ENCODE measurements around the gene GTF2F1. TPM values are rescaled to one million over a fixed set of nuclear protein-coding genes. Genes with fewer than 3 reads are reported as not detected.

GTF2F1 gene, protein sequence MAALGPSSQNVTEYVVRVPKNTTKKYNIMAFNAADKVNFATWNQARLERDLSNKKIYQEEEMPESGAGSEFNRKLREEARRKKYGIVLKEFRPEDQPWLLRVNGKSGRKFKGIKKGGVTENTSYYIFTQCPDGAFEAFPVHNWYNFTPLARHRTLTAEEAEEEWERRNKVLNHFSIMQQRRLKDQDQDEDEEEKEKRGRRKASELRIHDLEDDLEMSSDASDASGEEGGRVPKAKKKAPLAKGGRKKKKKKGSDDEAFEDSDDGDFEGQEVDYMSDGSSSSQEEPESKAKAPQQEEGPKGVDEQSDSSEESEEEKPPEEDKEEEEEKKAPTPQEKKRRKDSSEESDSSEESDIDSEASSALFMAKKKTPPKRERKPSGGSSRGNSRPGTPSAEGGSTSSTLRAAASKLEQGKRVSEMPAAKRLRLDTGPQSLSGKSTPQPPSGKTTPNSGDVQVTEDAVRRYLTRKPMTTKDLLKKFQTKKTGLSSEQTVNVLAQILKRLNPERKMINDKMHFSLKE
- polyA plus RNA-seq = 99.4 TPM
- long read RNA-seq, donor 1, partial matches to known transcripts = 0 of 3 reads
- long read RNA-seq, donor 1, other reads (novel, unspliced or antisense) = 0 of 3 reads
- long read RNA-seq, donor 2, transcript GTF2F1-201 (13 exons, 2,731 nt) = major isoform, 12 of 19 reads
- long read RNA-seq, donor 2, partial matches to known transcripts = 6 of 19 reads
- long read RNA-seq, donor 2, other reads (novel, unspliced or antisense) = 0 of 19 reads
- long read RNA-seq, donor 3 = 0 reads
- long read RNA-seq, donor 4, partial matches to known transcripts = 0 of 1 reads
- long read RNA-seq, donor 4, other reads (novel, unspliced or antisense) = 0 of 1 reads
- long read RNA-seq, donor 5, partial matches to known transcripts = 0 of 3 reads
- long read RNA-seq, donor 5, other reads (novel, unspliced or antisense) = 0 of 3 reads
- long read RNA-seq, donor 6, partial matches to known transcripts = 33 of 35 reads
- long read RNA-seq, donor 6, other reads (novel, unspliced or antisense) = 0 of 35 reads
- long read RNA-seq, donor 7 = 0 reads
- long read RNA-seq, donor 8, transcript GTF2F1-201 (13 exons, 2,731 nt) = major isoform, 7 of 36 reads
- long read RNA-seq, donor 8, partial matches to known transcripts = 29 of 36 reads
- long read RNA-seq, donor 8, other reads (novel, unspliced or antisense) = 0 of 36 reads
- long read RNA-seq, donor 9, transcript GTF2F1-201 (13 exons, 2,731 nt) = major isoform, 6 of 20 reads
- long read RNA-seq, donor 9, partial matches to known transcripts = 14 of 20 reads
- long read RNA-seq, donor 9, other reads (novel, unspliced or antisense) = 0 of 20 reads
- long read RNA-seq, donor 10, transcript GTF2F1-201 (13 exons, 2,731 nt) = major isoform, 13 of 19 reads
- long read RNA-seq, donor 10, partial matches to known transcripts = 6 of 19 reads
- long read RNA-seq, donor 10, other reads (novel, unspliced or antisense) = 0 of 19 reads
- long read RNA-seq, donor 11, transcript GTF2F1-201 (13 exons, 2,731 nt) = major isoform, 7 of 12 reads
- long read RNA-seq, donor 11, partial matches to known transcripts = 5 of 12 reads
- long read RNA-seq, donor 11, other reads (novel, unspliced or antisense) = 0 of 12 reads

DNA sequence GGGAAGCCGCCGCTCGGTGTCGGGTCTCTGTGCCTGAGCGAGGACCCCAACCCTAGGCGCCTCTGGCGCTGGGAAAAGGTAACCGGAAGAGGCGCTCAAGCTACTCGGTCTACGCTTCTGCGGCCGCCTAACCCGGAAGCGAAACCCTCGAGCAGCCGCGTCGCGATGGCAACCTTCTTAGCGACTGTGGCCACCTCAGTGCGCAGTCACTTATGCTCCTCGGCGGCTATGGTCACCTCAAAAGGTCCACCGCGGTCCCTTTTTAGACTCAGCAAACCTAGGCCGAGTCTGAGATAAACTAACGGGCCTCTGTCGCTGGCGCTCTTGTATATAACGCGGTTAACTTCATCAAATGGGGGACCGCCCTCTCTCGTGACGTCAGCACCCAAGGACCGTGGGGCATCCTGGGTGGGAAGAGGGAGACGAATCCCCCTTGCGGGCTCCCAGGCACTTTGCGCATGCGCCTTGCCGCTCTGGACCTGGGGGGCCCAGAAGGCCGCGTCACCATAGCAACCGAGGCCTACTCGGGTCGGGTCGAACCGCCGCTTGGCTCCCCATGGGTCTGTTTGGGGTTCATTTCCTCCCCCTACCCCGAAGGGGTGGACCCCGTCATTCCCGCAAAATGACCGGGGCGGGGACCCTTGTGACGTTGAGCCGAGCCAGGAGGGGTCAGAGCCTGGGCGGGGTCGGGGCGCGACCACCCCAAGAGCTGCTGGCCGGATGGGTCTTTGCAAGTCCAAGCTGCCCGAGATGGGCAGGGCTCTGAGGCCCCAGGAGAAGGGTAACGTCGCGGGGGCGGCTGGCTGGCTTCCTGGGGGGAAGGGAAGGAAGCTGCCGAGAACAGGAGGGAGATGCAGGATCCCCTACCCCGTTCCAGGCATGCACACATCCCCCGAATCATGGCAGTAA is at the start of gene GTF2F1:
GTF2F1 (minus strand) TSS at position 91 of the 909 bp plus-strand sequence. CDS start 169 bp downstream, outside the sequence.
- Histone ChIP-seq H3K4me1 (ENCODE audit: control insufficient read depth, insufficient read depth, low read length) (peaks cover 9% of the 10 kb centered on the region), H3K4me3 (ENCODE audit: low read length) (peak within 1 kb of the TSS; percentile 90), H3K9me3 (ENCODE audit: control insufficient read depth, low read depth, low read length) (no peaks in the 10 kb centered on the region), H3K27ac (ENCODE audit: low read length) (peak within 1 kb of the TSS; percentile 91), H3K27me3 (ENCODE audit: control insufficient read depth, insufficient read depth, low read length) (no peaks in the 10 kb centered on the region), H3K36me3 (ENCODE audit: control insufficient read depth, insufficient read depth, low read length) (peaks cover 27% of the 10 kb centered on the region)
- no CpG with 5 or more reads among the region's 69 CpGs for WGBS (ENCODE audit: insufficient coverage, low lambda C conversion rate)
- DNase-seq = peak; percentile 93 to 96

DNA sequence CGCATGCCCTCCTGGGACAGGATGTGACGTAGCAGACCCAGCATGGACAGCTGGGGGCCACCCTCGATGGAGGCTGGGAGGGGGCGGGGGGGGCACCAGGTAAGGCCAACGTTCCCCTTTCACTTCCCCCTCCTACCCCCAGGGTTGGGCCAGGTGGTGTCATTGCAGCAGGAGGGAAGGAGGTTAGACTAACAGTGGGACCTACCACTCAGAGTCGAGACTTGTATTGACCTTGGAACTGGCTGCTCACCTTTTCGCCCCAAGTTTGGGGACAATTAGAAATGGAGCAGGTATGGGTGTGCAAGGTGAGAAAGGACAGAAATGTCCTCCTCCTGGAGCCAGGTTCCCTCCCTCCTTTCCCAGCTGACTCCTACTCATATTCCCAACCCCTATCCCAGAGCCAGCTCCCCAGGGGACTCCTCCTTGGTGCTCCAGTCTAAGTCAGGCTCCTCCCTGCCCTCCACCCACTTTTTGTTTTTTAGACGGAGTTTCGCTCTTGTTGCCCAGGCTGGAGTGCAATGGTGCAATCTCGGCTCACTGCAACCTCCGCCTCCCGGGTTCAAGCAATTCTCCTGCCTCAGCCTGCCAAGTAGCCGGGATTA is 49.2 kb upstream of the GTF2F1 start:
- Histone ChIP-seq H3K27me3 (ENCODE audit: control insufficient read depth, insufficient read depth, low read length) (no peaks in the 10 kb centered on the region), H3K9me3 (ENCODE audit: control insufficient read depth, low read depth, low read length) (peaks cover 2% of the 10 kb centered on the region), H3K27ac (ENCODE audit: low read length) (no peak overlapping the region), H3K4me3 (ENCODE audit: low read length) (no peak overlapping the region), H3K4me1 (ENCODE audit: control insufficient read depth, insufficient read depth, low read length) (no peaks in the 10 kb centered on the region), H3K36me3 (ENCODE audit: control insufficient read depth, insufficient read depth, low read length) (peaks cover 3% of the 10 kb centered on the region)
- no peak for DNase-seq
- WGBS (ENCODE audit: insufficient coverage, low lambda C conversion rate) = no CpG with 5 or more reads among the region's 13 CpGs

DNA sequence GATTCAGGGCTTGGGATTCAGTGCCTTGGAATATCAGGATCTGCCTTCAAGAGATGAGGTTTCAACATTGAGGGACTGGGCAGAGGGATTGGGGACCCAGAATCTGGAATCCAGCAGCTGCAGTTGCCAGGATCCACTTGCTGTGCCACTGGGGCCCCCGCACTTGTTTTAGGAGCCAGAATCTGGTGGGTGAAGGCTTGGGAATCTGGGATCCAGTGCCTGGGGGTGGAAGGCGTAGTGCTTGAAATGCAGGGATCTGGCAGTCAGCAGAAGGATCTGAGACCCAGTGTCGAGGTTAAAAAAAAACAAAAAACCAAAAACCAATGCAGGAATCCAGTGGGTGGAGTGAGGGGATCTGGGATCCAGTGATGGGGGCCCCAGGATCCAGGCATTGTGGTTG is 47.9 kb upstream of the GTF2F1 start:
- H3K27me3 ChIP-seq (ENCODE audit: control insufficient read depth, insufficient read depth, low read length) = no peaks in the 10 kb centered on the region
- DNase-seq = no peak
- no peaks in the 10 kb centered on the region for H3K36me3 ChIP-seq (ENCODE audit: control insufficient read depth, insufficient read depth, low read length)
- H3K4me3 ChIP-seq (ENCODE audit: low read length) = no peak overlapping the region
- 80% methylated on average over 2 of the region's 3 CpGs for WGBS (ENCODE audit: insufficient coverage, low lambda C conversion rate)
- H3K27ac ChIP-seq (ENCODE audit: low read length) = no peak overlapping the region
- no peaks in the 10 kb centered on the region for H3K4me1 ChIP-seq (ENCODE audit: control insufficient read depth, insufficient read depth, low read length)
- peaks cover 2% of the 10 kb centered on the region for H3K9me3 ChIP-seq (ENCODE audit: control insufficient read depth, low read depth, low read length)

DNA sequence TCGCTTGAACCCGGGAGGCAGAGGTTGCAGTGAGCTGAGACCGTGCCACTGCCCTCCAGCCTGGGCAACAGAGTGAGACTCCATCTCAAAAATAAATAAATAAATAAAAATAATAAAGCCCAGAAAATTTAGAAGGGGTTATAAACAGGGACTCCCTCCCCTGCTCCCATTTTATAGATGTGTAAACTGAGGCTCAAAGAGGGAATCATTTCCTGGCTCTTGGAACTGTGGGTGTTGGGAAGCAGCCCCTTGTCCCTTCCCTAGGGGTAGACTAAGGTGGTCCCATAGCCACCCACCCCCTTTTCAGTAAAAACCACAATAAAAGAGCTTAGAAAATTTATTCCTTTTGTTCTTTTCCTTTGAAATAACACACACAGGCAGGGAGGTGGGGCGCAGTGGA is 46.8 kb upstream of the GTF2F1 start:
- Histone ChIP-seq H3K9me3 (ENCODE audit: control insufficient read depth, low read depth, low read length) (no peaks in the 10 kb centered on the region), H3K27me3 (ENCODE audit: control insufficient read depth, insufficient read depth, low read length) (no peaks in the 10 kb centered on the region), H3K36me3 (ENCODE audit: control insufficient read depth, insufficient read depth, low read length) (no peaks in the 10 kb centered on the region), H3K4me3 (ENCODE audit: low read length) (no peak overlapping the region), H3K27ac (ENCODE audit: low read length) (no peak overlapping the region), H3K4me1 (ENCODE audit: control insufficient read depth, insufficient read depth, low read length) (no peaks in the 10 kb centered on the region)
- no CpG with 5 or more reads among the region's 4 CpGs for WGBS (ENCODE audit: insufficient coverage, low lambda C conversion rate)
- DNase-seq = no peak

DNA sequence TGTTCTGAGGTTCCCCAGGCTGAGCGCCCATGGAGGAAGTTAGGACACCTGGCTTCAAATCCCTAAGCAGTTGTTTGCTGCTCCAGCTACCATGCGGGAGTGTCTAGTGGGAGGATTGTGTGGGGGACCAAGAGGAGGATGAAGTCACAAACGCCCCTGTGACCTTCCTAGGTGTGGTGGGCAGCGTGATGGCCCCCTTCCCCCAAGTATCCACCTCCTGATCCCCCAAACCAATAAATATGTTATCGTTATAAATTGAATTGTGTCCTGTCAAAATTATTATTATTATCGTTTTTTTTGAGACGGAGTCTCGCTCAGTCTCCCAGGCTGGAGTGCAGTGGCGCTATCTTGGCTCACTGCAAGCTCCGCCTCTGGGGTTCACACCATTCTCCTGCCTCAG is 40.7 kb upstream of the GTF2F1 start, which contains the start of gene SLC25A41:
SLC25A41 (minus strand) TSS at position 101 of the 400 bp plus-strand sequence; CDS start at position 31, 70 bp downstream.
- H3K4me1 ChIP-seq (ENCODE audit: control insufficient read depth, insufficient read depth, low read length) = no peaks in the 10 kb centered on the region
- H3K27me3 ChIP-seq (ENCODE audit: control insufficient read depth, insufficient read depth, low read length) = peaks cover 7% of the 10 kb centered on the region
- WGBS (ENCODE audit: insufficient coverage, low lambda C conversion rate) = no CpG with 5 or more reads among the region's 10 CpGs
- H3K4me3 ChIP-seq (ENCODE audit: low read length) = no peak within 1 kb of the TSS
- H3K27ac ChIP-seq (ENCODE audit: low read length) = no peak within 1 kb of the TSS
- H3K9me3 ChIP-seq (ENCODE audit: control insufficient read depth, low read depth, low read length) = no peaks in the 10 kb centered on the region
- no peaks in the 10 kb centered on the region for H3K36me3 ChIP-seq (ENCODE audit: control insufficient read depth, insufficient read depth, low read length)
- no peak for DNase-seq

DNA sequence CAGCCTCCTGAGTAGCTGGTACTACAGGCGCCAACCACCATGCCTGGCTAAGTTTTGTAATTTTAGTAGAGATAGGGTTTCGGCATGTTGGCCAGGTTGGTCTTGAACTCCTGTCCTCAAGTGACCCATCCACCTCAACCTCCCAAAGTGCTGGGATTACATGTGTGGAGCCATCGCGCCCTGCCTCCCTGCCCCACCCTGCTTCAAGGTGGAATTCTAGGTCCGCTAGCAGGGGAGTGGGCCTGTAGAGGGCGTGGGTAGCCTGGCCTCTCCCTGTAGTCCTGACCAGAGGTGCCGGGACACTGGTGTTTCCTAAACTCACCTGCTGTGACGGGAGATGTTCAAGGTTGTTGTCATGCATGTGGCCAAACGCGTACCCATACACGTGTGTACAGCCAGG is 40.2 kb upstream of the GTF2F1 start:
- Histone ChIP-seq H3K4me3 (ENCODE audit: low read length) (no peak overlapping the region), H3K36me3 (ENCODE audit: control insufficient read depth, insufficient read depth, low read length) (no peaks in the 10 kb centered on the region), H3K27ac (ENCODE audit: low read length) (no peak overlapping the region), H3K4me1 (ENCODE audit: control insufficient read depth, insufficient read depth, low read length) (no peaks in the 10 kb centered on the region), H3K9me3 (ENCODE audit: control insufficient read depth, low read depth, low read length) (no peaks in the 10 kb centered on the region), H3K27me3 (ENCODE audit: control insufficient read depth, insufficient read depth, low read length) (peaks cover 7% of the 10 kb centered on the region)
- DNase-seq = no peak
- WGBS (ENCODE audit: insufficient coverage, low lambda C conversion rate) = no CpG with 5 or more reads among the region's 11 CpGs

DNA sequence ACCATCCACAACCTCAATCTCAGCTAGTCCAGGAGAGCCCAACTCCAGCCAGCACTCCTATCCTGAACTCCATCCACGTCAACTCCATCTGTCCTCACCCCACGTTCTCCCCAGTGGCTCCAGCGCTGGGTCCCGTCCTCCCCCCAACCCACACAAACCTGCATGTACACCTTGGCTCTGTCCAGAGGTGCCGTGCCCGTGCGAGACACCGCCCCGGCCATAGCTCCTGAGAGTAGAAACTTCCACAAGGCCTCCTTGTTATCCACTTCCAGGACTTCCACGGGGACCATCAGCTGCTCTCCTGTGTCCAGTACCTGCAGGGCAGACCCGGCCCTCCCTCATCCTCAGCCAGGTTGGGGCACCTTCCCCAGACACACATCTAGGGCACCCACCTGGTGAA is 38.9 kb upstream of the GTF2F1 start:
- DNase-seq = no peak
- Histone ChIP-seq H3K27ac (ENCODE audit: low read length) (no peak overlapping the region), H3K4me3 (ENCODE audit: low read length) (no peak overlapping the region), H3K4me1 (ENCODE audit: control insufficient read depth, insufficient read depth, low read length) (no peaks in the 10 kb centered on the region), H3K9me3 (ENCODE audit: control insufficient read depth, low read depth, low read length) (no peaks in the 10 kb centered on the region), H3K27me3 (ENCODE audit: control insufficient read depth, insufficient read depth, low read length) (peaks cover 7% of the 10 kb centered on the region), H3K36me3 (ENCODE audit: control insufficient read depth, insufficient read depth, low read length) (no peaks in the 10 kb centered on the region)
- WGBS (ENCODE audit: insufficient coverage, low lambda C conversion rate) = no CpG with 5 or more reads among the region's 11 CpGs

DNA sequence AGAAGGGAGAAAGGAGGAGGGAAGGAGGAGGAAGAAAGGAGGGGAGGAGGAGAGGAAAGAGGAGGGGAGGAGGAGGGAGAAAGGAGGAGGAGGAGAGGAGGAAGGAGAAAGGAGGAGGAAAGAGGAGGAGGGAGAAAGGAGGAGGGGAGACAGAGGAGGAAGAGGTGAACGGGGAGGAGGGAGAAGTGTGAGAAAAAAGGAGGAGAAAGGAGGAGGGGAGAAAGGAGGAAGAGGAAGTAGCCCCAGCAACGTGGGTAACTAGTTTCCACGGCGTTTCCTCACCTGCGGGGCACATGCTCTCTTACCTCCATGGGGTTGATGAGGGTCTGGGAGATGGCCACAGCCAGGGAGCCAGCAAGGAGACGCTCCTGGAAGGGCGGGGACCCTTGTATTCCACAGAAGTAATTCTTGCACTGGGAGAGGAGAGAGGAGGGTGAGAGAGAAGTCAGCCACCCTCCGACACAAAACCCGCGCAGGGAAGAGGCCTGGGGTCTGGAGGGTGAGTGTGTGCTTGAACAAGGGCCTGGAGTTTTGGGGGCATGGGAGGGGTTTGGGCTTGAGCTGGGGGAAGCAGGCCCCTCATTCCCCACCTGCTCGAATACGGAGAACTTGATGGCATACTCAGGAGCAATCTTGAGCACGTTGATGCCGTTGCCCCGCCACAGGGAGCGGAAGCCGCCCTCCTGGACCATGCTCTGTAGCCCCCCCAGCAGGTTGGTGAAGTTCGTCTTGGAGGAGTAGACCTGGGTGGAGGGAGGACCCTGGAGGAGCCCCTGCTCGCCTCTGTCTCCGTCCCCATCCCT is 36.7 kb upstream of the GTF2F1 start:
- Histone ChIP-seq H3K4me1 (ENCODE audit: control insufficient read depth, insufficient read depth, low read length) (peaks cover 4% of the 10 kb centered on the region), H3K4me3 (ENCODE audit: low read length) (no peak overlapping the region), H3K27ac (ENCODE audit: low read length) (no peak overlapping the region), H3K36me3 (ENCODE audit: control insufficient read depth, insufficient read depth, low read length) (no peaks in the 10 kb centered on the region), H3K27me3 (ENCODE audit: control insufficient read depth, insufficient read depth, low read length) (peaks cover 7% of the 10 kb centered on the region), H3K9me3 (ENCODE audit: control insufficient read depth, low read depth, low read length) (peaks cover 8% of the 10 kb centered on the region)
- no peak for DNase-seq
- WGBS (ENCODE audit: insufficient coverage, low lambda C conversion rate) = 33% methylated on average over 3 of the region's 20 CpGs

Data from large intestine (tissue), 12 donors.